Gastrocnemius medialis (tissue), 4 donors: ENCODE results near the gene PIPOX.

ENCODE experiments used
- POLR2A ChIP-seq, 2 donors: fragments of 450-650 bp; IDR thresholded peaks; one replicate each; pipeline ENCODE4 v1.6.1; 2017; ENCODE audit warnings: antibody characterized with exemption in 2 of 2, mild to moderate bottlenecking in 2 of 2, moderate library complexity in 2 of 2
- TF ChIP-seq, protein P1 (sequence below), 5 experiments: fragments of 450-650 bp in 3 of 5; fragments of 200-600 bp in 2 of 5; sonication (generic) in 2 of 5; IDR thresholded peaks in 4 of 5; conservative IDR thresholded peaks in 1 of 5; 1 replicate in 4 of 5; 2 replicates in 1 of 5; pipeline ENCODE4 v1.5.1; 2016 to 2019; ENCODE audit warnings: antibody characterized with exemption in 5 of 5, mild to moderate bottlenecking in 3 of 5, moderate library complexity in 3 of 5

DNA sequence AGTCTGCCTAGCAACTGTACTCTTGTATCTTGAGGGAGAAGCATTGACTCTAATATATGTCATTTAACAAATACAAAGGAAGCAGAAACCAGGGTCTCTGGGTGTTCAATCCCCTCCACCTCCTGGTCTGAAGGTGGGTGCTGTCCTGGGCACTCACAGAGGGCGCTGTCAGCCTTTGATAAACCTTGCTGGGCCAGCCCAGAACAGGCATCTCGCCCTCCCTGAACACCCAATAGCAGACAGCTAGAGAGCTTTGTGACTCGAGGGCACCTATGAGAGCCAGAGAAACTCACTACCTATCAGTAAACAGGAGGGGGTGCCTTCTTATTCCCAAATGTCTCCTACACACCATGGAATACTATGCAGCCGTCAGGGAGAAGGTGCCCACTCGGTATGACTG lies 6.4 kb upstream of the PIPOX start:
- TF ChIP-seq, protein P1, sequence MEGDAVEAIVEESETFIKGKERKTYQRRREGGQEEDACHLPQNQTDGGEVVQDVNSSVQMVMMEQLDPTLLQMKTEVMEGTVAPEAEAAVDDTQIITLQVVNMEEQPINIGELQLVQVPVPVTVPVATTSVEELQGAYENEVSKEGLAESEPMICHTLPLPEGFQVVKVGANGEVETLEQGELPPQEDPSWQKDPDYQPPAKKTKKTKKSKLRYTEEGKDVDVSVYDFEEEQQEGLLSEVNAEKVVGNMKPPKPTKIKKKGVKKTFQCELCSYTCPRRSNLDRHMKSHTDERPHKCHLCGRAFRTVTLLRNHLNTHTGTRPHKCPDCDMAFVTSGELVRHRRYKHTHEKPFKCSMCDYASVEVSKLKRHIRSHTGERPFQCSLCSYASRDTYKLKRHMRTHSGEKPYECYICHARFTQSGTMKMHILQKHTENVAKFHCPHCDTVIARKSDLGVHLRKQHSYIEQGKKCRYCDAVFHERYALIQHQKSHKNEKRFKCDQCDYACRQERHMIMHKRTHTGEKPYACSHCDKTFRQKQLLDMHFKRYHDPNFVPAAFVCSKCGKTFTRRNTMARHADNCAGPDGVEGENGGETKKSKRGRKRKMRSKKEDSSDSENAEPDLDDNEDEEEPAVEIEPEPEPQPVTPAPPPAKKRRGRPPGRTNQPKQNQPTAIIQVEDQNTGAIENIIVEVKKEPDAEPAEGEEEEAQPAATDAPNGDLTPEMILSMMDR (IDR thresholded peaks at IDR 0.05 in 4 of 5, conservative IDR thresholded peaks at IDR 0.05 in 1 of 5): no peak
- TF ChIP-seq POLR2A (IDR thresholded peaks at IDR 0.05): no peak
